NCI-H345 (cell line): ENCODE measurements around the gene FMNL1.

ENCODE experiments used
- DNase-seq: peaks from one replicate; lab custom pipeline; 2025; lab: John Stamatoyannopoulos, UW

Gene FMNL1

DNA sequence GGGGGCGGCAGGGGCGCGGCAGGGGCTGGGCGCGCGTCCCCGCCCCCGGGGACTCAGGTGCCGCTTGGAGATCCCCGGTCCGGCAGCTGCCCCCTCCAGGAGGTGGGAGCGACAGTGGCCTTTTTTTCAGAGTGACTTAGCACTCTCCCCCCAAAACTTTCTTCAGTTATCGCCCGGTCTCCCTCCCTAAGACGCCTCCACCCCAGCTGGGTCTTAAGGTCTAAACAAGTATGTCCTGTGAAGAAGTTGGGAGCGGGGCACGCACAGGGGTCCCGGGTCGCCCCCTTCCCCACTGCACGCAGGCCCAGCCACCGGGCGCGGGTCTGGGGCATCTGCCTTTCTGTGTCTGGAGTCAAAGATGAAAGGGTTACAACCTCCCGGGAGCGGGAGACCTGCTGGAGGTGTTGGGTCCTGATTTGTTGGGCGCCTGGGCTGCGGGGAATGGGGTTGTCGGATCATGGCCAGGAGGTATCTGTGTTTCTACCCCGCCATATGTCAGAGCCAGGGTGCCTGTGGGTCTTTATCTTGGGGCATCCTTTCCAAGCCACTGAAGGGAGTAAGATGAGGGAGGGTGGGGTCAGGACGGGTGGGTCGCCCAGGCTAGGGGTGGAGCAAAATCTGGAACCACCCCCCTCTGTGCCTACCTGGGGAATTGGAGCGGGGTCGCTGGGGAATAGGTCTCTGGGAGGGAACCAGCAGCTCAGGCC, 757 bp downstream of the FMNL1 start:
- no peak for DNase-seq

DNA sequence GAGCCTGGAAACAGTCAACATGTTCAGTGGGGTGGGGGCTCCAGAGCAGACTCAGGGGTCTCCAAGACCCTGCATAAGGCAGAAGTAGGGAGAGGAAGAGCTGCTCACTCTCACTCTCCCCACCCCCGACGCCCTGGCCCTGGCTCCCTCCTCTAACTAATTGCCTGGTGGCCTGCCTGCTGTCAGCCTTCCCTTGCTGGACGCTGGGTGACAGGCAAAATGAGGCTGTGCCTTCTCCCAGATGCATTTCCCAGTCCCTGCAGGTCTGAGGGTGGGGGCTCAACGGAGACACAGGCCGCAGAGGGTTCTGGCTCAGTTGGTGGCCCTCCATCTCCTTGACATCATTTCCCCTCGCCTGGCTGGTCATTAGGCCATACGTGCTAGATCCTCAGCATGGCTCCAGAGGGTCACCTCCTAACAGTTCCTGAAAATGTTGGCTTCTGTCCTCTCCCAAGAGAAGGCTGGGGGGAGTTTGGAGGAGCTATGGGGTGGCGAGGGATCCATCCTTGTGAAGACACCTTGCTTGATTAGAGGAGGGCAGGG, 1.4 kb downstream of the FMNL1 start:
- no peak for DNase-seq

DNA sequence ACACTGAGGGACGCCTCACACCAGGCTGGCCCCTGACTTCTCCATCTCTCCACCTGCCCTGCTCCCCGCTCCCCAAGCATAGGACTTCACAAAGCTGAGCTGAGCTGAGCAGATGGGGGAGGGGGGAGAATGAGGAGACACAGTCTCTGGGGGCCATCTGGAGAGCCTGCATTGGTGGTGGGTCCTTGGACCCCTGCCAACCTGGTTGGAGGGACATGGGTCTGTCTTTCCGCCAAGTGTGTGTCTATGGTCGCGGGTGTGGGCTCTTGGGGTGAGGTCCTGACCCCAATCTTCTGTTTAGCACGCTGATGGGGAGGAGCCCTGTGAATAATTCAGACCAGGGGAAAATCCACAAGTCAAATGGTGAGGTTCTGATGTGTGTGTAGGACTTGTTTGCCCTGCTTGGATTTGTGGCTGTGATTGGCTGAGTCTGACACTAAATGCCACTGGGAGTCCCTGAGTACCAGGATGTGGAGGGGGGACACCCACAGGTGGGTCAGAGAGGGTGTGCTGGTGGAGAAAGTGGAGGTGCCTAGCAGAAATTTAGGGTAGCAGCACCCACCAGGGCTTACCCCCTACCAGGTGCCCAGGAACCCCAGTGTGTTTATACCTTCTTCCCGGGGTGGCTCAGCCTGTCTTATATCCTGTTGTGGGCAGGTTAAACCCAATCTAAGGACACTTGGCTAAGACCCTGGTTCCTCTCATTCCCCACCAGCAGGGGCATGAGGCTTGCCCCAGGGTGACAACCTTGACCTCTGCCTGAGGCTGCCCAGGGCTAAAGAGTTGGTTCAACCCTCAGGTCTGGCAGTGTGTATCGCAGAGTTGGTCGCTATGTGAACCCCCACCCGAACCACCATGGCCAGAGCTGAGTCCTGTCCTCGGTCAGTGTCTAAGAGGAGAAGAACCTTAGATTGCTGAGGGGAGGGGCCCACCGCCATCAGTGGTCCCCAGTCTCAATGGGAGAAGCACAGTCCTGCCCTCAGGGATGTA, 2.1 kb downstream of the FMNL1 start:
- no peak for DNase-seq

DNA sequence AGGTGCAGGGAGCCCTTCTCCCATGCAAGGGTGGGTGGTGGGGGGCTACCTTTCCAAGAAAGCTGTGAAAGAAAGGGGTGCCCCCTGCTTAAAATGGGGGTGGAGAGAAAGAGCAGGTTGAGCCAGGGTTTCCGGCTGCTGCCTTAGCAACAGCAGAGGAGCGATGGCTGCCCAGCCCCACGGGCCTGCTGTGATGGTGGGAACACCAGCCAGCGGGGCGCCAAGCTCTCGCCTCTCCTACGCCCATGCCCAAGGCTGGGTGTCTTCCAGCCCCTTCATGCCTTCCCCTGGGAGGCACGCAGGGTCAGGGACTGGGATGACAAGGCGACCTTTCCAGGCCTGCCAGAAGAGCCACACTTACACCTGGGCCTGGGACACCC, 3.0 kb downstream of the FMNL1 start:
- no peak for DNase-seq

DNA sequence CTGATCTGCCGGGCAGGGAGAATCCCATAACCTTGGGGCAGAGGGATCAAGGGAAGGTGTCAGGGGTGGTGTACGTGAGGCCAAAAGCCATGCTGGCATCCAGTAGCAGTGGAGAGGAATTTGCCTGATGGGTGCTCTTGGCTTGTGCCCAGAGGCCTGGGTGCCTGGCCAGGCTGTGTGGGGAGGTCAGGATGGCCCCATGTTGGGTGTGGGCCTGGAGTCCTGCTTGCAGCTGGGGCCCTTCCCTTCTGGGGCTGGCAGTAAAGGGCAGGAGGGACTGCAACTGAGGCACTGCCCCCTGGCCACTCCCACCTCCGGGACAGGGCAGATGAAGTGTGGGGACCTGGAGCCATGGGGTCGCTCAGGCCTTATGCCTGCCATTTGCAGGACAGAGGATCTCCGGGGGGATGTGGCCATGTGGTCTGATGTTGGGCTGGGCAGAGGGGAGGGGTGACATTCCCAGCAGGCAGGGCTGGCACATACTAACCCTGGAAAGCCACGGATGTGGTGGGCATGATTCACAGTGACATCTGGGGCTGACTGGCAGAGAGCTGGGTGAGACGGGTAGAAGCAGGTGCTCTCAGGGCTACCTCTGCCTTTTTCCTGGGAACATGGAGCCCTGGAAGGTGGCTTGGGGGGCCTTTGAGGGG, 3.5 kb downstream of the FMNL1 start:
- no peak for DNase-seq

DNA sequence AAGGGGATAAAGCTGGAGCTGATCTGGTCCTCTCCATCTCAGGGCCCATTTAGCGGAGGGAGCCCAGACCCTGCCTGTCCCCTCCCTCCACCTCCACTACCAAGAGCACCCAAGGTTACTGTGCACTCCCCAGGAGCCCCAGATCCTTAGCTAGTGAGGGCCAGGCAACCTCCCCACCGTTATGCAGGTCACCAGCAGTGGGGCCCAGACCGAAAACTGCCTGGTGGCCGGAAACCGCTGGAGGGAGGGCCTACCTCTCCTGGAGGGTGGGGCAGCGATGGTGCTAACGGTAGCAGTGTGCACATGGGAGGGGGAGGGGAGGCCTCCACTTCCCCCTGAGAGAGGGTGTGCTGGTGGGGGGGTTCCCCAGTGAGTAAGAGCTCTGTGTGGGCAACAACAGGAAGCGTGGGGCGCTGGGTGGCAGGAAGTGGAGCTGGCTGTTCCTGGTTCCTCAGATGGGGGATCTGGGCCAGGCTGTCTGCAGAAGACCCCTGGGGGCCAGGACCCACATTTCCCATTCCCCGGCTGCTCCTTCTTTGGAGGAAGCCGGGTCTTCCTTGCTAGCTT, 4.4 kb downstream of the FMNL1 start:
- no peak for DNase-seq

DNA sequence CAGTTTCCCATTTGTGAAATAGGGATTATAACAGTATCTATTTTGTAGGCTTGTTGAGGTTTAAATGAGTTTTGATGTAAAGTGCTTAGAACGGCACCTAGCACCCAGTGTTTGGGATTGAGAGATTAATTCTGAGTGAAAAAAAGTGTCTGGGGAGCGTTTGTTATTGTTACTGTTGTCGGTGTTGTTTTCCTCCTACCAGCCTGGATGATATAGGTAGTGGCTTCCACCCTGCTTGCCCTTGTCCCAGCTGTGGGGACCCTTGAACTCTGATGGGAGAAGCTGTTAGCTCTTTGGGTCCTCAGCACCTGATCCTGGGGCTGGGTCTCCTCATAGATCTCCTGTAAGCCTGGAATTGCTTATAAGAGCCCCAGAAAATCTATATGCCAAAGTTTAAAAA, 4.9 kb downstream of the FMNL1 start:
- no peak for DNase-seq

DNA sequence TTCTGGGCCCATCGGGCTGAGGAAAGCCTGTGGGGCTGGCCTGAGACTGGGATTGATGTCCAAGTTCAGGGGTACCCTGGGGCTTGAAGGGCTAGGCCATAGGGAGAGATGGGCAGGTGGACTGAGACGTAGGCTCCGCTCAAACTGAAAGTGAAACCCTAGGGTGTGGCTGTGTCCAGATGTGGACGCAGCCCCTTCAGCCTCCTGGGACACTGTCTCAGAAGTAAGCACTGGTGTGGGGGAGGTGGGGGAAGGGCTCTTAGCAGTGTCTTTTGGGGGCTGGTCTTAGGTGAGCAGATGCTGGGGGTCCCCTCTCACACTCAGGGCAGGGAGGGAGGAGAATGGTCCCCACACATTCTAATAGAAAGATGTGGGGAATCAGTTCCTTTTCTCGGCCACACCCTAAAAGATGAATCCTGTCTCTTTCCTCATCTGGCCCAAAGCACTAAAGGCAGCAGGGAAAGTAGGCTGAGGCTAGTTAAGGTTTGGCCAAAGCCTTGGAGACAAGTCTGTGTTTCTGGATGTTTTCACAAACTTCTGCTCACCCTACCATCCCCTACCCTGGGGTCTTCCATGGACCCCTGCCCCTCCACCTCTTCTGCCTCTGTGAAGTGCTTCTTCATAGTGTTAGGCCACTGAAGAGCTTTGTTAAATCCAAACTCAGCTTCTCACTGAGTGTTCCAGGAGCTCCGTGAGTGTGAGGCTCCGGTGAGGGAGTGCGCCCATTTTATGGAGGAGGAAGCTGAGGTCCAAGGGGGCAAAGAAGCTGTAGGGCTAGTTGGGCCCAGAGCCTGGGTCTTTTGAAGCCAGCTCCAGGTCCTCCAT, 5.6 kb downstream of the FMNL1 start:
- DNase-seq, result no peak

DNA sequence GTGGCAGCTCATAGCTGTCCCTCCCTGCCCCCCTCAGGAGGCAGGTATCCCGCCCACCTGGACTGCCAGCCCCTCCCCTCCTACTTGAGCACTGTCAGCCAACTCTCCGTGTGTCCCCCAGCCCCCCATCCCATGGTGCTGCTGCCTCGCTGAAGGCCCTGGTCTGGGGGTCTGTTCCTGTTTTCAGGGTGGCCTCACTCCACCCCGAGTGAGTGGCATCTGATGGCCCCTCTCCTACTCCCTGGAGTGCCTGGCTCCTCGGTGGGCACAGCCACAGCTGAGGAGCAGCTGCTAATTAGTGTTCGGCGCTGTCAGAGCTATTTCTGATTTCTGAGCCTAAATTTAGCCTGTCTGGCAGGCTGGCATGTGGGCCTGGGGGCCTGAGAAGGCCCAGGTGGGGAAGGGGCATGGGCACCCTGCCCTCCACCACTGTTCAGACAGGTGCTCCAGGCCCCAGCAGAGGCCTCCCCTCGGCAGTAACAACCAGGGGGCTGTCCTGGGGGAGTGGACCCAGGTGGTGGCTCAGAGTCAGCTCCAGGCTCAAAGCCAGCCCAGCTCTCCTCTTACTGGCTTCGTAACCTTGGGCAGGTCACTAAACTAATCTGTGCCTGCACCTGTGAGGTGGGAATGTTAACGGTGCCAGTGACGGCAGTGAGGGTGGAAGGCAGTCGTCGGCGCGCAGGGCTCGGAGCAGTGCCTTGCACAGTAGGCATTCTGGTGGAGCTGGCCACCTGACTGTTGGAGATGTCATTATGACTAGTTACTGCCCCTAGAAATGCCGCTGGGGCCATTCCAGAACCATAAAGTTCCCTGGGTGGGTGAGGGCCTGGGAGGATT, 6.5 kb downstream of the FMNL1 start:
- no peak for DNase-seq

DNA sequence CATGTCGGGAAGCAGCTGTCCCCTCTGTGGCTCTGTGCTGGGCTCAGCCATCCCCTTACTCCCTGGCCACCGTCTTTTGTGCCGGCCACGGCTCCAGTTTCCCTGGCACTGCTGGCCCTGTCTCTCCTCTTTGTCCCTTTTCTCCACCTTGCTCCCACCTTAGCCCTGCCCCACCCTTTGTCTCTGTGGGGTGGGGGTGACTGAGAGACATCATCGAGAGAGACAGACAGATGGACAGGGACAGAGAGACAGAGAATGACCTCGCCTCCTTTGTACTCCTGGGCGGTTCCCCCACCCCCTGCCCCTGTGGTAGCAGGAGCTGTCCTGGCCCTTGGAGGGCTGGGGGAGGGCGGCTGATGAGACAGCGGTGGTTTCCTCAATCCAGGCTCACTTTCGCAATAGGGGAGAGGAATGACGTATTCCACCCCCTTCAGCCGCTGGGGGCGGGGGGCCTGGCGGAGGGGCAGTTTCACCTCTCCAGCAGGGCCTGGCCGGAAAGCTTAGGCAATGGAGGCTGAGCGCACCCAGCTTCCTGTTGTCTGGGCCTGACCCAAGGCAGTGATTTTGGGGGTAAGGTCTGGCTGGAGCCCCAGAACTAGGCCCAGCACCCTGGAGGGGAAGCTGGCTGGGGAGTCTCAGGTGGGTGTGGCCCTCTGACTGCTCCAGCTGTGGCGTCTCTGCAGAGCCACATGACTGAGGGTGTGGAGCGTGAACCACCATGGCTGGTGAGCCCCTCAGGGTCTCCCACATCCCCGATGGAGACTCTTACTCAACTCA, 7.3 kb downstream of the FMNL1 start:
- DNase-seq, result no peak

DNA sequence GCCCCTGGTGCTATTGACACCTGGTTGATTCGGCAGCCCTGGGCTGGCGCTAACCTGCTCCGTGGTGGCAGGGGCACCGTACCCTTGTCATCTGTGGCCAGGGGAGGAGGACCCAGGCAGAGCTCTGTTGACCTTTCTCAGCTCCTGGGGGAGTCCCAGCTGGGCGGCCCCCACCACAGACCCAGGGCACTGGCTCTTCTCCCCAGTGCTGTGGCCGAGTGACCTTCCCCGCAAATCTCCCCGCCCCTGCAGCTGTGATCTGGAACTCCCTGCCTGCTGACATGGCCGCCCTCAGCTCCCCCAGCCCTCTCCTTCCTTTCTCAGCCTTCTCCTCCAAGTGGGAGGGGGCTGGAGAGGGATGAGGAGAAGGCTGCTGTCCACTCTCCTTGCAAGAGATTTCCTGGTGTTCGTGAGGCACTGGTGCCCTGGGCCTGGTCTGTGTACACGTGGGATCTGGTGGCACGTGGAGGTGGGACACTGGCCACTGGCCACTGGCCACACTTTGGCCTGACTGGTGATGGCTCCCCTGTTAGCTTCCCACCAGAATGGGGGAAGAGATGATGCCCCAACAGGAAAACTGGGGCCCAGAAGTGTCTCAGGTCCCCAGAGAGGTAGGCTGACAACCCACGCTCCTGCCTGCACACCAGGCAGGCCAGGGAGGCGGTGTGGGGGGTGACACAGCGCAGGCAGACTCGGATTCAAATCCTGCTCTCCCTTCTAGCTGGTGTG, 8.2 kb downstream of the FMNL1 start:
- no peak for DNase-seq

DNA sequence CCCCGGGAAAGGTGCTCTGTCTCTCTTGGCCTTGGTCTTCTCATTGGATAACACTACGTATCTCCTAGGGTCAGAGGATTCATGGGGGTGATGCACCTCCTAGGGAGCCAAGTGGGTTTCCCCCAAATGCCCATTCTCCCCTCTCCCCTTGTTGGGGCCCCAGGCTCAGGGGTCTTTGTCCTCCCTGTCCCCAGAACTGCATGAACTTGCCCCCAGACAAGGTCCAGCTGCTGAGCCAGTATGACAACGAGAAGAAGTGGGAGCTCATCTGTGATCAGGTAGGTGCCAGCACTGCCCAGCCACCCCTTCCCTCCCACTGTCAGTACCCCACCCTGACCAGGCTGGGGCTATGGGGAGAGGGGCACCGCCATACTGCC, 8.7 kb downstream of the FMNL1 start:
- DNase-seq, result no peak

DNA sequence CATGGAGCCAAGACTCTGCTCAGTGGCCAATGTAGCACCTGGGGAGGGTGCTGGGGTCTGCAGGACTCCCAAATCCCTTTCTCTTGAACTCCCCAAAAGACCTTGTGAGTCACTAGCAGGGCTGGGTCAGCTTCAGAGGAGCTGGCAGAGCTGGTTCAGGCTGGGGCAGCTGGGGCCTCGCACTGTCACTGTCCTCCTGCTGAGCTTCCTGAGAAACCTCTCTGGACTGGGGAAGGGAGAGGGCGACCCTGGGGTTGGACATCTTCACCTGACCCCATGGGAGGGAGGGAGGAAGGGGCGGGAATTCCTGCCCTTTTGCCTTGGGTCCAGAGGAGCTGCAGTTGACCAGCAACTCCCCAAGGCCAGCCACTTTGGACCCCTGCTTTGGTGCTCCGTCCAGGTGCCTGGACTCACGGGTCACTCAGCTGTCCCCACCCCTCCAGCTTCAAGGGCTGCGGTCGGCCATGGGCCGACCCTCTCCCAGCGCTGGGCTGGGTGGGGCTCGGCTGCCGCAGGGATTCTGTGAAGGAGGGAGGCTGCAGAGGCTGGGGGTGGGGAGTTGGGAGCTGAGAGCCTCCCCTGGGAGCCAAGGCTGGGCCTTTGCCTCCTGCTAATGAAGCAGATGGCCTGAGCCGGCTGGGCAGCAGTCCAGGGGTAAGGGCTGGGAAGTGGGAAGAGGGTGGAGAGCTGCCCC, 9.2 kb downstream of the FMNL1 start:
- DNase-seq, result no peak

DNA sequence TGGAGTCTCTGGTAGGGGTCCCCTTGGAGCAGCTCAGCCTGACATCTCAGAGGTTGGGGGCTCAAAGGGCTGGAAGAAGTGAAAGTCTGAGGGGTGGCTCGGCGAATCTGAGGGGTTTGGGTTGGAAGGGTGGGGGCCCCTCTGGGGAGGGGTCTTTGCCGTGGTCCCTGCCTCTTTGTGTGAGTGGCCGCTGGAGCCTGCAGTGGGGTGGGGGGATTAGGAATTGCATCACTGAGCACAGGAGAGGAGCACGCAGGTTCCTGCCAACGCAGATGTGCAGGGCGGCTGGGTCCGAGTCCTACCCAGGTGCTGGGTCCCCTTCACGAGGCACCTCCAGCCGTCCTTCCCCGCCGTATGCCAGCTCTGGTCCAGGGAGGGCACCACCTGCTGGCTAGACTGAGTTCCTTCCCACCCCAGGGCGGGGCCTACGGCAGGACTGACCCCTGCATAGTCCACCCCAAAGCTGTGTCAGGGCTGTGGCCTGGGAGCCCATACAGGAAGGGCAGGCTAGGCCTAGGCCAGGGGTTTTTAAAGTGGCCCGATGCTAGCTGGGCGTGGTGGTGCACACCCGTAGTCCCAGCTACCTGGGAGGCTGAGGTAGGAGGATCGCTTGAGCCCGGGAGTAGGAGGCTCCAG, 9.9 kb downstream of the FMNL1 start:
- no peak for DNase-seq

DNA sequence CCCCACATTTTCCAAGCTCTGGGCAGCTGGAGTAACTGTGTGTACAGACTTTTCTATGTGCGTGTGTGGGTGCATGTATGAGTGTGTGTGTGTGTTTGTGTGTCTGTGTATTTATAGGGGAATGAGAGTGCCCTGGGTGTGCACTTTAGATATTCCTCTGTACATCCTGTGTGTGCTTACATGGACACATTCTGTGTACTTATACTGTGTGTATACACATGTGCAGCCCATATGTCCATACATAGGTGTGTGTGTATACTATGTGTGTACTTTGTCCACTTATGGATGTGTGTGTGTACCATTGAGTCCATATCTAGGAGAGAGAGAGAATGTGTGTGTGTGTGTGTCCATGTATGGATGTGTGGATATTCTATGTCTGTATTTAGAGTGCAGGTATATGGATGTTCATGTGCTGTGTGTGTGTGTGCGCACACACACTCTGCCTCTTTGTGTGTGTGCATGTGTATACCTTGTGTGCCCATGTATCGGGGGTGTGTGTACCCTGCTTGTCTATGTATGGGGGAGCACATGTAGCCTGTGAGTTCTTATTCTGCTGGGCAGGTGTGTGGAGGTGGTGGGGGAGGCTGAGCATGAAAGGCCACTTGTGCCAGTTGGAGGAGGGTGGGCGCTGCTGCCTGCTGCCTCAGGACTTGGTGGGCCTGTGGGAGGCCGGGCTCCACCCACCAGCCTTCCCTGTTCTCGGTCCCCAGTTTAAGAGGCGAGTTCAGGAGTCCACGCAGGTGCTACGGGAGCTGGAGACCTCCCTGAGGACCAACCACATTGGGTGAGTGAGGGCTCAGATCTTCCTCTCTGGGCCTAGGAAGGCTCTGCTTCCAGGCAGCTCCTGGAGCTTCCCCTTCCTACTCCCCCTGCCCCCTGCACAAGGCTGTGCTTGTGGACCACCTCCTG, 11.1 kb downstream of the FMNL1 start:
- no peak for DNase-seq

DNA sequence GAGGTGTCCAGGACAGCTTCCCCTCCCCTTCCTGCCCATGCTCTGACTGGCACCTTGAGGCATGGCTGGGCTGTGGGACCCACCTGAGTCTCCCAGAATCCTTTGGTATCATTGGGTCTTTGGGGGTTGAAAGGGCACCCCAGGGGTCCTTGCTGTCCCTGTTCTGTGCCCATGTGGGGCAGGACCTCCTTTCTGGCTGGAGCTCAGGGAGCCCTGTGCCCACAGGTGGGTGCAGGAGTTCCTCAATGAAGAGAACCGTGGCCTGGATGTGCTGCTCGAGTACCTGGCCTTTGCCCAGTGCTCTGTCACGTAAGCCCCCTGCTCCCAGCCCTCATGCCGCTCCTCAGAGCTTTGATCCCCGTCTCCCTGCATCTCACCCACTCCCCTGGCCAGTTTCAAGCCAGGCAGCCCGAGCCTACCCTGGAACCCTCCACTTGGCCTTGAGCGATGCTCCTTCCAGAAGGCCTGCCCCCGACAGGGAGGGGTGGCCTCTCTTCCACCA, 11.8 kb downstream of the FMNL1 start:
- no peak for DNase-seq
